Natural killer cell (primary cell): ENCODE data around the gene KIF16B. TPM values are rescaled to one million over a fixed set of nuclear protein-coding genes. Genes with fewer than 3 reads are reported as not detected.

ENCODE experiments used
- ATAC-seq, 3 donors: fragments of 150-1000 bp in 2 of 3; fragments of 200-7000 bp in 1 of 3; cut with Tn5 transposase; 1 replicate in 1 of 3; 2 replicates in 2 of 3; pipeline ENCODE4 v1.10.0; 2021; ENCODE audit warnings: mild to moderate bottlenecking in 2 of 3, moderate library complexity in 2 of 3
- DNase-seq, 2 donors: peaks; one replicate each; pipeline versions ENCODE4 v3.0.0 to v3.0.0-alpha.2; 2013 to 2021; ENCODE audit warnings: mixed read lengths in 1 of 2
- H3K27ac ChIP-seq: one replicate; pipeline ENCODE4 v1.5.1; 2013; ENCODE audit warnings: mild to moderate bottlenecking, low read length
- H3K27me3 ChIP-seq: one replicate; pipeline ENCODE4 v1.6.1; 2013; ENCODE audit warnings: low read length; ENCODE audit not compliant: control insufficient read depth, insufficient read depth
- H3K36me3 ChIP-seq: one replicate; pipeline ENCODE4 v1.6.1; 2013; ENCODE audit warnings: low read length; ENCODE audit not compliant: control insufficient read depth, insufficient read depth
- H3K4me1 ChIP-seq: one replicate; pipeline ENCODE4 v1.6.1; 2013; ENCODE audit warnings: low read length; ENCODE audit not compliant: control insufficient read depth, insufficient read depth
- H3K4me3 ChIP-seq: one replicate; pipeline ENCODE4 v1.5.1; 2013; ENCODE audit warnings: low read length
- H3K9me3 ChIP-seq: one replicate; pipeline ENCODE4 v1.6.1; 2013; ENCODE audit warnings: low read length; ENCODE audit not compliant: control insufficient read depth, insufficient read depth
- H3K27ac Mint-ChIP-seq, 2 donors: one replicate each; pipeline ENCODE4 v1.8.0; 2022; ENCODE audit warnings: mild to moderate bottlenecking in 2 of 2, mixed read lengths in 2 of 2, moderate library complexity in 1 of 2
- H3K27me3 Mint-ChIP-seq, 2 donors: one replicate each; pipeline ENCODE4 v1.8.0; 2022; ENCODE audit warnings: low read depth in 2 of 2, mixed read lengths in 2 of 2
- H3K36me3 Mint-ChIP-seq: one replicate; pipeline ENCODE4 v1.8.0; 2022; ENCODE audit warnings: mixed read lengths
- H3K4me1 Mint-ChIP-seq, 2 donors: one replicate each; pipeline ENCODE4 v1.8.0; 2022; ENCODE audit warnings: mixed read lengths in 2 of 2
- H3K4me3 Mint-ChIP-seq: one replicate; pipeline ENCODE4 v1.8.0; 2022; ENCODE audit warnings: mild to moderate bottlenecking, moderate library complexity, mixed read lengths
- H3K9me3 Mint-ChIP-seq, 2 donors: one replicate each; pipeline ENCODE4 v1.8.0; 2022; ENCODE audit warnings: mixed read lengths in 2 of 2
- CTCF ChIP-seq: fragments of 200-600 bp; IDR thresholded peaks from one replicate; pipeline ENCODE4 v1.8.0; 2022; ENCODE audit warnings: antibody characterized with exemption
- WGBS: methylation state at CpG from one replicate; pipeline ENCODE4 v1.1.7; 2013; ENCODE audit warnings: missing lambda C conversion rate; ENCODE audit not compliant: insufficient coverage; 5-methylcytosine and 5-hydroxymethylcytosine counted together
- intact Hi-C: fragments of 100-400 bp; cut with micrococcal nuclease; formaldehyde crosslinking; loops from one replicate; pipeline ENCODE4 v1.14.2; 2022
- total RNA-seq, 4 donors: library from RNA; stranded (reverse); fragments of 120-200 nt in 1 of 4; gene quantifications; one replicate each; pipeline versions ENCODE4 v1.2.3 to v1.2.4, GENCODE V29; 2013 to 2022

Gene KIF16B
- total RNA-seq, 3 donors from 2014 or later (not counting 1 experiment from before 2014, with no cell fraction given): 3.9 to 11.8 (median 9.2) TPM

GRCh38 chr20:16554766-16555543 lies 18.3 kb downstream of the KIF16B start:
- intact Hi-C loops: no loop called here

GRCh38 chr20:16553684-16554083 lies 19.6 kb downstream of the KIF16B start:
- Histone ChIP-seq H3K9me3 (no peaks in the 10 kb centered on the region), H3K4me3 (no peak overlapping the region), H3K27me3 (no peaks in the 10 kb centered on the region), H3K36me3 (no peaks in the 10 kb centered on the region), H3K27ac (no peak overlapping the region), H3K4me1 (no peaks in the 10 kb centered on the region)
- no peaks in the 10 kb centered on the region for H3K27me3 Mint-ChIP-seq
- DNase-seq: no peak
- no peak for TF ChIP-seq CTCF
- peaks cover 6 to 19% of the 10 kb centered on the region in 2 donors for H3K4me1 Mint-ChIP-seq
- no peaks in the 10 kb centered on the region for H3K36me3 Mint-ChIP-seq
- 79% methylated on average over 7 of the region's 7 CpGs for WGBS
- H3K27ac Mint-ChIP-seq: no peak overlapping the region
- intact Hi-C loops: no loop called here
- H3K9me3 Mint-ChIP-seq: no peaks in the 10 kb centered on the region
- H3K4me3 Mint-ChIP-seq: no peak overlapping the region
- no peak for ATAC-seq

More at GRCh38 chr20:16554766-16555543, 18.3 kb downstream of the KIF16B start:
- Histone ChIP-seq H3K4me1 (no peaks in the 10 kb centered on the region), H3K9me3 (no peaks in the 10 kb centered on the region), H3K27ac (no peak overlapping the region), H3K36me3 (no peaks in the 10 kb centered on the region), H3K4me3 (no peak overlapping the region), H3K27me3 (no peaks in the 10 kb centered on the region)
- Mint-ChIP-seq H3K9me3 (no peaks in the 10 kb centered on the region), H3K4me1 (peaks cover 6 to 19% of the 10 kb centered on the region in 2 donors), H3K27ac (no peak overlapping the region), H3K36me3 (no peaks in the 10 kb centered on the region), H3K27me3 (no peaks in the 10 kb centered on the region), H3K4me3 (no peak overlapping the region)
- DNase-seq (no peak), ATAC-seq (no peak)
- WGBS: 91% methylated on average over 9 of the region's 9 CpGs
- TF ChIP-seq CTCF: no peak

GRCh38 chr20:16553101-16553500 lies 20.1 kb downstream of the KIF16B start:
- intact Hi-C loops: no loop called here
- Mint-ChIP-seq H3K27me3 (no peaks in the 10 kb centered on the region), H3K27ac (no peak overlapping the region), H3K36me3 (no peaks in the 10 kb centered on the region), H3K9me3 (no peaks in the 10 kb centered on the region), H3K4me3 (no peak overlapping the region), H3K4me1 (peaks cover 6 to 20% of the 10 kb centered on the region in 2 donors)
- TF ChIP-seq CTCF: no peak
- no peak for ATAC-seq
- WGBS: 92% methylated on average over 5 of the region's 5 CpGs
- H3K4me1 ChIP-seq: no peaks in the 10 kb centered on the region
- DNase-seq: no peak
- H3K27ac ChIP-seq: no peak overlapping the region
- no peaks in the 10 kb centered on the region for H3K27me3 ChIP-seq
- no peak overlapping the region for H3K4me3 ChIP-seq
- H3K36me3 ChIP-seq: no peaks in the 10 kb centered on the region
- no peaks in the 10 kb centered on the region for H3K9me3 ChIP-seq

GRCh38 chr20:16552015-16552414 lies 21.2 kb downstream of the KIF16B start:
- H3K27me3 ChIP-seq: no peaks in the 10 kb centered on the region
- Mint-ChIP-seq H3K27ac (no peak overlapping the region), H3K4me3 (no peak overlapping the region)

More at GRCh38 chr20:16552015-16552414, 21.2 kb downstream of the KIF16B start:
- 68% methylated on average over 5 of the region's 5 CpGs for WGBS
- H3K4me1 ChIP-seq: no peaks in the 10 kb centered on the region
- Mint-ChIP-seq H3K9me3 (no peaks in the 10 kb centered on the region), H3K4me1 (peaks cover 6 to 29% of the 10 kb centered on the region in 2 donors), H3K27me3 (no peaks in the 10 kb centered on the region), H3K36me3 (no peaks in the 10 kb centered on the region)
- H3K36me3 ChIP-seq: no peaks in the 10 kb centered on the region
- intact Hi-C loops: no loop called here
- no peak overlapping the region for H3K4me3 ChIP-seq
- TF ChIP-seq CTCF: no peak
- ATAC-seq: no peak
- no peaks in the 10 kb centered on the region for H3K9me3 ChIP-seq
- no peak overlapping the region for H3K27ac ChIP-seq
- no peak for DNase-seq
